ENCODE results near the gene IL4I1. TPM values are rescaled to one million over a fixed set of nuclear protein-coding genes. Genes with fewer than 3 reads are reported as not detected.

Gene IL4I1
- total and polyA plus RNA-seq, 2 donors (not counting 1 experiment from before 2014, with no cell fraction given): 0.48 to 3.1 TPM

DNA sequence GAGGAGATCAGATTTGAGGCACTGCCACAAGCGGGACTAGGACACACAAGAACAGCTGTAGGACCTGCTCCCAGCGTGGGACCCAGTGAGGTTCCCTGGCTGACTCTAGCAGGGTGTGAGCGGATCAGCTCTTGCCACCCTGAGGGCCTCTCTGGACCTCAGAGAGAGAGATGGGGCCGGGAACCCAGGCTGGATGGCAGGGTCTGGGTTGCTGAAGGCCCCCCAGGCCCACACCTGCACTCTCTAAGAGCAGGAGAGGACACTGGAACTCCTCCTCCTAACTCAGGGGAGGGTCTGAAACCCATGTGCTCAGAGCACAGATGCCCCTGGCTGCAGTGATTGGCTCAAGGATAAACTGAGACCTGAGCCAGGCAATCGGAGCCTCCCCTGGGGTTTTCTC is 13.5 kb upstream of the IL4I1 start:
- POLR2A ChIA-PET: interaction anchor here (0.6 to 3.1 kb wide), 3 partner anchors 13 to 131 kb away, joined by 5 to 20 read pairs (median 12); partner anchors contain the start of genes ATF5, IL4I1 and NUP62
- no peak for ATAC-seq (ENCODE audit: low read depth)
- H3K9me3 ChIP-seq (ENCODE audit: control extremely low read depth in 1 of 3, control insufficient read depth in 2 of 3, insufficient read depth in 1 of 3, low read length in 2 of 3): peaks cover 0 to 16% (median 0%) of the 10 kb centered on the region in 3 donors
- H2AFZ ChIP-seq (ENCODE audit: insufficient read depth, low read depth, low read length, poor library complexity, severe bottlenecking): no peak overlapping the region
- peaks cover 0 to 39% of the 10 kb centered on the region in 2 experiments for H3K36me3 ChIP-seq (replicated peaks in 1 of 2; ENCODE audit: control extremely low read depth in 1 of 2, control insufficient read depth in 1 of 2, extremely low read depth in 1 of 2, insufficient read depth in 2 of 2, low read length in 1 of 2)
- Mint-ChIP-seq H3K9me3 (ENCODE audit: insufficient read depth) (peaks cover 3% of the 10 kb centered on the region), H3K4me3 (peak overlapping the region; percentile 16), H3K27ac (peak overlapping the region; percentile 72), H3K4me1 (peaks cover 70% of the 10 kb centered on the region), H3K27me3 (no peaks in the 10 kb centered on the region)
- peaks cover 36% of the 10 kb centered on the region for H3K79me2 ChIP-seq (ENCODE audit: control insufficient read depth, insufficient read depth, low read length)
- peaks cover 42 to 53% of the 10 kb centered on the region in 2 donors for H3K4me1 ChIP-seq (ENCODE audit: control insufficient read depth in 2 of 2, insufficient read depth in 2 of 2, low read length in 2 of 2)
- H3K4me3 ChIP-seq (ENCODE audit: control extremely low read depth in 1 of 5, extremely low read depth in 1 of 5, insufficient read depth in 1 of 5, low read depth in 2 of 5, low read length in 4 of 5): no peak overlapping the region
- no peak overlapping the region for H3K9ac ChIP-seq (ENCODE audit: low read length)
- no peak for DNase-seq
- CTCF ChIA-PET: interaction anchor here (0.9 to 3.5 kb wide), 3 partner anchors 12 to 20 kb away, joined by 3 to 12 read pairs (median 4); no protein-coding TSS in a partner anchor
- H4K20me1 ChIP-seq (ENCODE audit: control insufficient read depth, insufficient read depth, low read length, poor library complexity, severe bottlenecking): peaks cover 41% of the 10 kb centered on the region
- TF ChIP-seq, protein P1, sequence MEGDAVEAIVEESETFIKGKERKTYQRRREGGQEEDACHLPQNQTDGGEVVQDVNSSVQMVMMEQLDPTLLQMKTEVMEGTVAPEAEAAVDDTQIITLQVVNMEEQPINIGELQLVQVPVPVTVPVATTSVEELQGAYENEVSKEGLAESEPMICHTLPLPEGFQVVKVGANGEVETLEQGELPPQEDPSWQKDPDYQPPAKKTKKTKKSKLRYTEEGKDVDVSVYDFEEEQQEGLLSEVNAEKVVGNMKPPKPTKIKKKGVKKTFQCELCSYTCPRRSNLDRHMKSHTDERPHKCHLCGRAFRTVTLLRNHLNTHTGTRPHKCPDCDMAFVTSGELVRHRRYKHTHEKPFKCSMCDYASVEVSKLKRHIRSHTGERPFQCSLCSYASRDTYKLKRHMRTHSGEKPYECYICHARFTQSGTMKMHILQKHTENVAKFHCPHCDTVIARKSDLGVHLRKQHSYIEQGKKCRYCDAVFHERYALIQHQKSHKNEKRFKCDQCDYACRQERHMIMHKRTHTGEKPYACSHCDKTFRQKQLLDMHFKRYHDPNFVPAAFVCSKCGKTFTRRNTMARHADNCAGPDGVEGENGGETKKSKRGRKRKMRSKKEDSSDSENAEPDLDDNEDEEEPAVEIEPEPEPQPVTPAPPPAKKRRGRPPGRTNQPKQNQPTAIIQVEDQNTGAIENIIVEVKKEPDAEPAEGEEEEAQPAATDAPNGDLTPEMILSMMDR (IDR thresholded peaks at IDR 0.05): no peak
- intact Hi-C loops (cut with micrococcal nuclease): loop anchor here (2.0 kb wide), 1 partner anchor 13 kb away; the partner anchor contains the start of gene IL4I1
- no peak overlapping the region for H3K4me2 ChIP-seq (replicated peaks; ENCODE audit: low read depth, low read length, poor library complexity, severe bottlenecking)
- 100% methylated on average over 4 of the region's 5 CpGs for WGBS (ENCODE audit: insufficient coverage)
- H3K27me3 ChIP-seq (replicated peaks in 1 of 4; ENCODE audit: control extremely low read depth in 1 of 4, control insufficient read depth in 3 of 4, insufficient read depth in 4 of 4, low read length in 3 of 4): no peaks in the 10 kb centered on the region
- H3K27ac ChIP-seq (ENCODE audit: low read length in 2 of 2): peak overlapping the region in 1 of 2 donors; percentile 38

DNA sequence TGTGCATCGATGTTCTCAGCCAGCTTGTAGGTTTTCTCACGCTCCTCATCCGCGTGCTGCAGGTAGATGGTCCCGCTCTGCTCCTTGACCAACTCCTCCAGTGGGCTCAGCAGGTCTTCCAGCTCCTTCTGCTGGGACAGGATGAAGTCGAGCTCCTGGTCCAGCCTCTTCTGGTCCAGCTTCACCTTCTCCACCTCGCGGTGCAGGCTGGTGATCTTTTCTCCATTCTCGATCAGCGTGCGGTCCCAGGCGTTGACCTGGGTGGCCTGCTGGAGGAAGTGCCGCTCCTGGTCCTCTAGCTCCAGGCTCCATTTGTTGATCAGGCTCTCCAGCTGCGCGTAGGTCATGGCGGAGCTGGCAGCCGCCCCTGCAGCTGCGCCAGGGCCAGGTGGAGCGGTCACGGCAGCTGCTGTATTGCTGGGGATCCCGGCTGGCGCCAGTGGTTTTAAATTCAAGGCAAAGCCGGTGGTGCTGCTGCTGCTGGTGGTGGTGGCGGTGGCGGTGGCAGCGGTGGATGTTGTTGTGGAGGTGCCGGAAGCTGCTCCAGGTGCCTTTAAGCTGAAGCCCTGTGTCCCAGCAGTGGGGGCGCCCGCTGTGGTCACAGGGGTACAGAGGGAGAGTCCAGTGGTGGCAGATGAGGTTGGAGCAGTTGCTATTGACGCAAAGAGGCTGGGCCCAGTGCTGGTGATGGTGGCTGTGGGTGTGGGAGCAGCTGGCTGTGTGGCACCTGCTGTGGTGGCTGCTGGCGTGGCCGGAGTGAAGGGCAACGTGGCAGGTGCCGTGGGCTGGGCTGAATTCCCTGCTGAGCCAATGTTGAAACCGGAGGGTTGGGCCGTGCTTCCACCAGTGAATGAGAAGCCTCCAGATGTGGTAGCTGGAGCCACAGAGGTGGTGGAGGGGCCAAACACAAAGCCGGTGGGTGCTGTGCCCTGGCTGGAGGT is 12.1 kb upstream of the IL4I1 start:
- H3K4me1 Mint-ChIP-seq: peaks cover 76% of the 10 kb centered on the region
- no peak overlapping the region for H3K4me3 ChIP-seq (ENCODE audit: control extremely low read depth in 1 of 5, extremely low read depth in 1 of 5, insufficient read depth in 1 of 5, low read depth in 2 of 5, low read length in 4 of 5)
- H3K27ac ChIP-seq (ENCODE audit: low read length in 2 of 2): no peak overlapping the region
- CTCF ChIA-PET: interaction anchor here (1.2 to 3.5 kb wide), 2 partner anchors 11 to 19 kb away, joined by 4 to 12 read pairs; no protein-coding TSS in a partner anchor
- no peaks in the 10 kb centered on the region for H3K27me3 Mint-ChIP-seq
- peaks cover 3% of the 10 kb centered on the region for H3K9me3 Mint-ChIP-seq (ENCODE audit: insufficient read depth)
- H3K4me3 Mint-ChIP-seq: peak overlapping the region; percentile 13
- peaks cover 27% of the 10 kb centered on the region for H3K79me2 ChIP-seq (ENCODE audit: control insufficient read depth, insufficient read depth, low read length)
- H2AFZ ChIP-seq (ENCODE audit: insufficient read depth, low read depth, low read length, poor library complexity, severe bottlenecking): no peak overlapping the region
- no peak overlapping the region for H3K4me2 ChIP-seq (replicated peaks; ENCODE audit: low read depth, low read length, poor library complexity, severe bottlenecking)
- H3K9me3 ChIP-seq (ENCODE audit: control extremely low read depth in 1 of 3, control insufficient read depth in 2 of 3, insufficient read depth in 1 of 3, low read length in 2 of 3): peaks cover 0 to 16% (median 0%) of the 10 kb centered on the region in 3 donors
- POLR2A ChIA-PET: interaction anchor here (0.6 to 3.1 kb wide), 3 partner anchors 8 to 21 kb away, joined by 3 to 12 read pairs (median 4); partner anchors contain the start of genes ATF5 and NUP62
- TF ChIP-seq, protein P1 (IDR thresholded peaks at IDR 0.05): no peak
- no peak for TF ChIP-seq EZH2 (IDR thresholded peaks at IDR 0.05; ENCODE audit: borderline replicate concordance, insufficient read depth, low read depth, low read length, poor library complexity, severe bottlenecking)
- no peaks in the 10 kb centered on the region for H3K27me3 ChIP-seq (replicated peaks in 1 of 4; ENCODE audit: control extremely low read depth in 1 of 4, control insufficient read depth in 3 of 4, insufficient read depth in 4 of 4, low read length in 3 of 4)
- H4K20me1 ChIP-seq (ENCODE audit: control insufficient read depth, insufficient read depth, low read length, poor library complexity, severe bottlenecking): peaks cover 39% of the 10 kb centered on the region
- H3K9ac ChIP-seq (ENCODE audit: low read length): no peak overlapping the region
- WGBS (ENCODE audit: insufficient coverage): 97% methylated on average over 37 of the region's 37 CpGs
- H3K4me1 ChIP-seq (ENCODE audit: control insufficient read depth in 2 of 2, insufficient read depth in 2 of 2, low read length in 2 of 2): peaks cover 47 to 59% of the 10 kb centered on the region in 2 donors
- intact Hi-C loops (cut with micrococcal nuclease): no loop called here
- H3K27ac Mint-ChIP-seq: peak overlapping the region; percentile 85
- DNase-seq (no peak), ATAC-seq (ENCODE audit: low read depth) (no peak)
- H3K36me3 ChIP-seq (replicated peaks in 1 of 2; ENCODE audit: control extremely low read depth in 1 of 2, control insufficient read depth in 1 of 2, extremely low read depth in 1 of 2, insufficient read depth in 2 of 2, low read length in 1 of 2): peaks cover 0 to 29% of the 10 kb centered on the region in 2 experiments

Measured in B cell (primary cell).